Measurements from ENCODE around the gene OR5AR1.
"Not testable (repeated sequence)": the region's sequence is repeated elsewhere in the genome, so short reads cannot be mapped to it uniquely, and the experiment has no call there.

OR5AR1 gene
- long read RNA-seq, donor 1: 0 reads
- long read RNA-seq, donor 2: 0 reads
- long read RNA-seq, donor 3: 0 reads
- long read RNA-seq, donor 4: 0 reads
- long read RNA-seq, donor 5: 0 reads
- long read RNA-seq, donor 6: 0 reads
- long read RNA-seq, donor 7: 0 reads
- long read RNA-seq, donor 8: 0 reads

DNA sequence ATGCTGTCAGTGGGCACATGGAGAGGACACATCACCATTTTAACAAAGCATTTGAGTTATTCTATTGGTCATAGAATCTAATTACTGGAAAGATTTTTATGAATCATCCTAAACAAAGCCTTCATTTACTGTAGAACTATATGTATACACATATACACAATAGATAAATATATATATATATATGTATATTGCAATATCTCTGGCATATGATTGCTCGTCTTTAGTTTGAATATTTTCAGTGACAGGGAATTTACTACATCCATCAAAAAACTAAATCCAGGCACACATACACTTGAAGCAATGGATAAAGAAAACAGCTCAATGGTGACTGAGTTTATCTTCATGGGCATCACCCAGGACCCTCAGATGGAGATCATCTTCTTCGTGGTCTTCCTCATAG, at the start of gene OR5AR1:
TSS of gene OR5AR1 (plus strand) at position 301 of the 400 bp plus-strand sequence. CDS start at position 301, 0 bp downstream.
- no peak for DNase-seq

DNA sequence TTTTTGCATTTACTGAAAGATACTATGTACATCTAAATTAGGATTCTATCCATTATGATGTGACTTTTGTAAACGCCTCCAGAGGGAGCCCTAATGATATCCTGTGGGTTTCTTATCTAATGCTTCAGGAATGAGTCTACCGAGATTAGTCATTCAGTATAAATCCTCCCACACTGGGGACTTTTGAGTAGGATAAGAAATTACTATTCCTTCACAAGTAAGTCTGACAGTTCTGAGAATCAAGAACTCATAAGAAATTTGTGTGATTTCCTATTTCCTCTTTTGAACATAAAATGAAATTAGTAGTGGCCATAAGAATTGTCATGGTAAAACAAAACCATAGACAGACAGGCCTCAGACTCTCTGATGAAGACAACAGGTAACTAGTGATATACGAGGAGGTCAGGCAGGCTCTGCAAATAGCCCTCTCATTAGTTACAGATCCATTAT, 38.8 kb upstream of the OR5AR1 start:
- no peak for DNase-seq

DNA sequence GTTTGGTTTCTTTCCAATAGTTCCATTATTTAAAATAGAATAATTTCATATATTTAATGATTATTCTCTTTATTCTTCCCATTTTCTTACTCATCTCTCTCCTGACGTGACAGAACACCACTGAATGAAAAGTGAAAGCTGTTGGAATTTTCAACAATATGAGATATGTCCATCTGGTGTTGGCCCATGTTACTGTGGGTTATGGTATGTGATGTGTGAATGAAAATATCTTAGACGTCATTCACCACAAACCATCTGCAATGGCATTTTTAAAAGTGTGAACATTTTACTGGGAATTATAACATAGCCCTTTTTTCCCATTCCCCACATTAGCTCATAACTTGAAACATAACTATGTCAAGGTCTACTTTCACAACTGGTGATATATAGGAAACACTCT, 37.5 kb upstream of the OR5AR1 start:
- no peak for DNase-seq

- DNase-seq: no peak
Measured at GRCh38 chr11:56632329-56632728, 31.2 kb upstream of the OR5AR1 start.

- no peak for DNase-seq
Measured at GRCh38 chr11:56636861-56637260, 26.6 kb upstream of the OR5AR1 start.

- DNase-seq: no peak
Measured at GRCh38 chr11:56637500-56637899, 26.0 kb upstream of the OR5AR1 start.

GRCh38 chr11:56642339-56642738, 21.1 kb upstream of the OR5AR1 start, which contains the start of gene OR5AP2:
Gene OR5AP2, minus strand, starts transcription at chr11:56642439. Its CDS starts 0 bp downstream, at chr11:56642439.
- DNase-seq: no peak

DNA sequence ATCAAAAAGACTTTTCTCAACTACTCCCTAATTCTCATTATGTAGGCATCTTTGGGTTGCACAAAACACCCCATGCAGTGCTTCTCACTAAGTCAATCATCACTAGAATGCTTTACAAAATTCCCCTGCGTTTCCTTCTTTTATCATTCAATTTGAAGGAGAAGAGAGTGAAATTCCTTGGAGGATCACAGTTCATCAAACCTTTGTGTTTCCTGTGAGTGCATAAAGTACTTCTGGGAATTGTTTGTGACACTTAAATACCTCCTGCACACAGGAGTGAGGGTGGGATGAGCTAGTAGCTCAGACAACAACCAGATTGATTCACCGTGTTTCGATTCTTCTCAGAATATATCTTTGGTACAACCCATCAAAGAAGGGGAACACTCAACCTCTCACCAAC, 3.7 kb upstream of the OR5AR1 start:
- DNase-seq: no peak

DNA sequence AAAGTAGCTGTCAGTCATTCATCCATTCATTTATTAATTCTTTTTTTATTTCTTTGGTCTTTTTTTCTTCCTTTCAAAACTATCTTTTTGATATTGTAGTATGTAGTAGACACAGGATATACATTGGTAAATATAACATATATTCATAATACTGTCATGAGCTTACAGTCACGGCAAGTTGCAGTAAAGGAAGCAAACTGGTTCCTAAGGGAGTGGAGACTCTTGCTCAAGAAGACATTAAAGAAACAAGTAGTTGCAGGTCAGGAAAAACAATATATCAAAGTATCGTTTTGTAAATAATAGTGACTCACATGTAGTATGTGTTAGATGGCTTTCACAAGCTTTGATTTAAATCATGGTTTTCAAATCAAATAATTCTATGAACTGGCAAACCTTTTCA, 7.5 kb downstream of the OR5AR1 start:
- DNase-seq: no peak

GRCh38 chr11:56688554-56689100, 25.1 kb downstream of the OR5AR1 start:
- DNase-seq: no peak

- not testable (repeated sequence) for DNase-seq
Measured at GRCh38 chr11:56691179-56691578, 27.7 kb downstream of the OR5AR1 start.

DNA sequence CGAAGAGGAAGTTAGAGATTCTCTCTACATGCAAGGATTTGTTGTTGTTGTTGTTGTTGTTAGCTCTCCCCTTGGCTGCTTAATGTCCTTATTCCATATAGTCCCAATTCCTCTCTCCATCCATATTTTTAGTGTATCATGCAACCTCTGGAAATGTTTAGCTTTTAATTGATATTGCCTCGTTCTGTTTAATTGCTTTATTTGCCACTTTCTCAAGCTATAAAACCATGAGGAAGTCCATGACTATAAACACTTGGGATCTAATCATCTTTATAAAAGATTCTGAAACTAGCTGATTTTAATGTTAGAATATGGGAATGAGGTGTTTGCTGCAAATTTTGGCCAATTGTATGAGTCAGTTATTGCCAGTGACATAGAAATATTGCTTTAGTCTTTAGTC, 29.9 kb downstream of the OR5AR1 start:
- no peak for DNase-seq

GRCh38 chr11:56698795-56699194, 35.3 kb downstream of the OR5AR1 start, which contains the start of gene OR9G1:
Gene OR9G1, plus strand, starts transcription at chr11:56699095. Its CDS starts 1,293 bp downstream, at chr11:56700388.
- DNase-seq: no peak

GRCh38 chr11:56700242-56700913, 36.9 kb downstream of the OR5AR1 start:
- no peak for DNase-seq

DNA sequence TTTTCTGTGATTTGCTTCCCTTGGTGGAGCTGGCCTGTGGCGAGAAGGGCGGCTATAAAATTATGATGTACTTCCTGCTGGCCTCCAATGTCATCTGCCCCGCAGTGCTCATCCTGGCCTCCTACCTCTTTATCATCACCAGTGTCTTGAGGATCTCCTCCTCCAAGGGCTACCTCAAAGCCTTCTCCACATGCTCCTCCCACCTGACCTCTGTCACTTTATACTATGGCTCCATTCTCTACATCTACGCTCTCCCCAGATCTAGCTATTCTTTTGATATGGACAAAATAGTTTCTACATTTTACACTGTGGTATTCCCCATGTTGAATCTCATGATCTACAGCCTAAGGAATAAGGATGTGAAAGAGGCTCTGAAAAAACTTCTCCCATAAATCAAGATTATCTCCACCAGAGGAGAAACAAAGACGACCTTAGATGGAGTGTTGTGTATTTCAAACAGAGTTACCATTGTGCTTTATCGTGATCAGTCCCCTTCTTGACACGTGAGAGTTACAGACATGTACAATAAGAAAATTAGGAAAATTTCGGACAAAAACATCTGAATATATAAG, 37.5 kb downstream of the OR5AR1 start:
- DNase-seq: no peak

DNA sequence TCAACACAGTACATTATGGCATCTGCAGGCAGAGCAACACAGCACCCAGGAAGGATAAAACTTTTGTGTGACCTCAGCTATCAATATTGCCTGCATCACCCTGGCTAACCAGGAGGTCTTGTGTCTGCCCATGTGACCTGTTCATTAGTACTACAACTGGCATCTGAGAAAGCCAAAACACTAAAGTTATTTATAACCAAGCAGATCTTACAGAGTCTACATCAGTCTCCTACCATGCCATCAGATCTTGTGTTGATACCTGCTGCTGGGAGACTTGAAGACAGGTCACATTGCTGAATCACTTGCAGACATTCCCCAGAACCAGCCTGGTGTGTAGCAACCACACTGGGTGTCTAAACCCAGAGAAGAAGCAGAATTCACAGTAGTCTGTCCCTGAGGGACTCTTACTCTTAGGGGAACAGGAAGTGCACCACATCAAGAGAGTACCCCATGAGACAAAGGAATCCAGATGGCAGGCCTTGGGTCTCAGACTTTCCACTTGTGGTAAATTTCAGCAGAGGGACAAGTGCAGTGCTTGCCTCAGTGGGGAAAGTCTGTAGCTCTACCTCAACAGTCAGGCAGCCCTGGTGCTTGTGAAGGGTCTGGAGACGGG, 42.4 kb downstream of the OR5AR1 start:
- DNase-seq: no peak

- DNase-seq: no peak
Measured at GRCh38 chr11:56706486-56706885, 43.0 kb downstream of the OR5AR1 start.

- DNase-seq: no peak
Measured at GRCh38 chr11:56714206-56714605, 50.7 kb downstream of the OR5AR1 start.
